Prostate gland (tissue), 2 donors: Measurements from ENCODE around the gene TXNDC17.

Experiments
- POLR2A ChIP-seq: fragments of 450-650 bp; IDR thresholded peaks from one replicate; pipeline ENCODE4 v1.6.1; 2016; ENCODE audit warnings: antibody characterized with exemption, mild to moderate bottlenecking
- POLR2AphosphoS5 ChIP-seq: sonication (generic); formaldehyde crosslinking; IDR thresholded peaks from one replicate; pipeline ENCODE4 v1.6.1; 2017; ENCODE audit warnings: antibody characterized with exemption
- TF ChIP-seq, protein P1 (sequence below), 4 experiments: fragments of 200-600 bp in 2 of 4; fragments of 450-650 bp in 2 of 4; sonication (generic) in 2 of 4; IDR thresholded peaks; 1 replicate in 3 of 4; 2 replicates in 1 of 4; pipeline ENCODE4 v1.5.1; 2016 to 2019; ENCODE audit warnings: antibody characterized with exemption in 4 of 4, mild to moderate bottlenecking in 2 of 4, moderate library complexity in 2 of 4

DNA sequence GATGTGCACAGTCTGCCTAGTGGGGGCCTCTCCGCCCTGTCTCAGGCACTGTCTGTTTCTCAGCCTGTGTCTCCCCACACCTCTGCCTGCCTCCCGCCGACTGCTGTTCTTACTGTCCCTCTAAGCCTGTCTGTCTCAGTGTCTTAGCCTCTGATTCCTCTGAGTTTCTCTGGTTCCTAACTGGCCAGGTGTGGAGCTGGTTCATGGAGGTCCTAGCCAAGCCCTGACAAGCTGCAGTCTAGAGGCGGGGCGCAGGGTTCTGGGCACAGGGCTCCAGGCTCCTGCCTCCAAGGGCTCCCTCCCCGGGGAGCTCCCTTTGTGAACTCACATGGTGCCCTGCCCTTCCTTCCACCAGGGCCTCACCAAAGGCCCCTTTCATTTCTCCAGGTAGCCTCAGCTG, 30.1 kb downstream of the TXNDC17 start:
- TF ChIP-seq, protein P1, sequence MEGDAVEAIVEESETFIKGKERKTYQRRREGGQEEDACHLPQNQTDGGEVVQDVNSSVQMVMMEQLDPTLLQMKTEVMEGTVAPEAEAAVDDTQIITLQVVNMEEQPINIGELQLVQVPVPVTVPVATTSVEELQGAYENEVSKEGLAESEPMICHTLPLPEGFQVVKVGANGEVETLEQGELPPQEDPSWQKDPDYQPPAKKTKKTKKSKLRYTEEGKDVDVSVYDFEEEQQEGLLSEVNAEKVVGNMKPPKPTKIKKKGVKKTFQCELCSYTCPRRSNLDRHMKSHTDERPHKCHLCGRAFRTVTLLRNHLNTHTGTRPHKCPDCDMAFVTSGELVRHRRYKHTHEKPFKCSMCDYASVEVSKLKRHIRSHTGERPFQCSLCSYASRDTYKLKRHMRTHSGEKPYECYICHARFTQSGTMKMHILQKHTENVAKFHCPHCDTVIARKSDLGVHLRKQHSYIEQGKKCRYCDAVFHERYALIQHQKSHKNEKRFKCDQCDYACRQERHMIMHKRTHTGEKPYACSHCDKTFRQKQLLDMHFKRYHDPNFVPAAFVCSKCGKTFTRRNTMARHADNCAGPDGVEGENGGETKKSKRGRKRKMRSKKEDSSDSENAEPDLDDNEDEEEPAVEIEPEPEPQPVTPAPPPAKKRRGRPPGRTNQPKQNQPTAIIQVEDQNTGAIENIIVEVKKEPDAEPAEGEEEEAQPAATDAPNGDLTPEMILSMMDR (IDR thresholded peaks at IDR 0.05) = no peak
- TF ChIP-seq POLR2A = no peak
- no peak for TF ChIP-seq POLR2AphosphoS5
